Stimulated activated CD4-positive, alpha-beta T cell treated with anti-CD3 and anti-CD28 coated beads, TNF-alpha, amount 100 ng/mL, for 1 hour (primary cell): ENCODE measurements around the gene GFI1B.
"Not testable (repeated sequence)": the region's sequence is repeated elsewhere in the genome, so short reads cannot be mapped to it uniquely, and the experiment has no call there.

ENCODE experiments used
- DNase-seq, 3 donors: peaks; one replicate each; pipeline ENCODE4 v3.0.0-alpha.2; 2020; ENCODE audit warnings: low read depth in 3 of 3, low spot score in 1 of 3

The GFI1B gene

DNA sequence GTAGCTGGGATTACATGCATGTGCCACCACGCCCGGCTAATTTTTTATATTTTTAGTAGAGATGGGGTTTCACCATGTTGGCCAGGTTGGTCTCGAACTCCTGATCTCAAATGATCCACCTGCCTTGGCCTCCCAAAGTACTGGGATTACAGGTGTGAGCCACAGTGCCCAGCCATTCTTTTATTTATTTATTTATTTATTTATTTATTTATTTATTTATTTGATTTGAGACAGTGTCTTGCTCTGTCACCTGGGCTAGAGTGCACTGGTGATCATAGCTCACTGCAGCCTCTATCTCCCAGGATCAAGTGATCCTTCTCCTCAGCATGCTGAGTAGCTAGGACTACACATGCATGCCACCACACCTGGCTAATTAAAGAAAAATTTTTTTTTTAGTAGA, 10.6 kb upstream of the GFI1B start:
- not testable (repeated sequence) for DNase-seq

DNA sequence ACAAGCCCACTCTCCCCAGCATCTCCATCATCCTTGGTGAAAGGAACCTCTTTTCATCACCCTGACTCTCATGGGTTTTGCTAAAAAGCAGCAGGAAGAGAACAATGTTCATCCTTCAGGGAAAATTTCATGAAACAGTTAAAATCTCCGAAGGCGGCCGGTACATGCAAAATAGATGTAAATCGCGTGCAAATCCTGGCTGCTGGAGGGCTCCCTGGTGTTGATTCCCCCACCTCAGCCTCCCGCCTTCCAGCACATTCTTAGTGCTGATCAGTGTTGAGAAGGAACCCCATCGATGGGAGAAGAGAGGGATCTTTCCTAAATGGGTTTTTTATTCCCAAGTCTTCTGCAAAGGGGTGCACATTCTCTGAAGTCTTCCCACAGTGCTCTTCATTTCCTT, 8.7 kb upstream of the GFI1B start:
- no peak for DNase-seq

DNA sequence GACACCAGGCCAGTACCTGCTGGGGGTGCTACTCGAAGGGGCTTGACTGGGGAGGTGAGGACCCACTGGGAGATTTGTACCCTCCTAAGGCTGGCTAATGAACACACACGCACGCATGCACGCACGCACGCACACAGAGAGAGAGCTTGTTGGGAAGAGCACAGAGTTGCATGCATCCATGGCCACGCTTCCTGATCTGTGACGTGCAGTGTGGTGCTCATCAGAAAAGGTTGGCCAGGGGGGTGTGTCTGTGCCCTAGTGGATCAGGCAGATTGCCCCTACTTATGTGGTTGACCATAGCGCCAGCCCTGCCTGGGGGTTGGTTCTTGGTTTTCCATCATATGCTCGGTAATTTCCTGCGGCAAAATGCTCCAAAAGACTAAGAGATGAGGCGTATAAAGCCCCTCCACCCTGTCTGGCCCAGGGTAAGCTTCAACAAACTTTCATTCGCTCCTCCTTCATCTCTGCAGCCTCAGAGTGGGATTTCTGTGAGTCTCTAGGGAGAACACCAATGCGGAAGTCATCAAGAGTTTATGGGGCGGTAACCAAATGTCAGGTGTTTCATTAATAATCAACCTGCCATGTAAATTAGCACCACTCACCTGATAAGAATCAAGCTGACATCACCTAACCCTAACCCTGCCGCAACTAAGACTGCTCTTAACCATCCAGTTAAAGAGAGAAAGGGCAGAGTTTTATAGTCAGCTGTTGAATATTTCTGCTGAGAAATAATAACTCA, 8.0 kb upstream of the GFI1B start:
- no peak for DNase-seq

DNA sequence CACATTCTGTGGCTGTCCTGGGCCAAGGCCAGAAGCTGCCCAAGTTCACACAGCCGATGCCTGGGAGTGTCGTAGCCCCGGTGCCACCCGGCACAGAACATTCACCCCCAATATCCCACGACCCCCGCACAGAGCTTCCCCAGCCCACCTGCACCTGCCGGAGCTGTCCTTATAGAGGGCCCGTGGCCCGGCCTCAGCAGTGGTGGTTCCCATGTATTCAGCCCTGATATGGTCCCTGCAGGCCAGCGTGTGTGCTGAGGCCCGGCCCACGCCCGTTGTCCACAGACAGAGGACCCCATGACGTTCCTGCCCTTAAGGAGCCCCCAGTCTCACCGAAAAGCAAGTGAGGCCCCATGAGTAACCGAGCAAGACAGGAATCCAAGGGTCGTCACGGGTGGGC, 5.3 kb upstream of the GFI1B start:
- DNase-seq, result no peak

DNA sequence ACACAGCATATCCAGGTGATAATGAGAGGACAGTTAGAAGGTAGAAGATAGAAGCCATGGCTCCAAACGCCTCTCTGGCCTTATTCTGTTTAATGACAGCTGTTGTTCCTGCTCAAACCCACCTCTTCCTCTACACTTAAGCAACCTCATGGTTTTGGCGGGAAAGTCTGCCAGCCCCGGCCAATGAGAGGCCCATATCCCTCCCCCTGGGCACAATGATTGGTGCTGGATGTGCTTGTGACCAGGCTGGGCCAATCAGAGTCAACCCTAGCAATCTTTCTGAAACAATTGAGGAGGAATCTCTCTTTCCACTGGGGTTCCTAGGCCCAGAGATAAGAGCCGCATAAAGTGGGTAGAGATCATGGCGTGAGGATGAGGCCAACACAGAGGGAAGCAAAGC, 4.8 kb upstream of the GFI1B start:
- DNase-seq, result no peak

DNA sequence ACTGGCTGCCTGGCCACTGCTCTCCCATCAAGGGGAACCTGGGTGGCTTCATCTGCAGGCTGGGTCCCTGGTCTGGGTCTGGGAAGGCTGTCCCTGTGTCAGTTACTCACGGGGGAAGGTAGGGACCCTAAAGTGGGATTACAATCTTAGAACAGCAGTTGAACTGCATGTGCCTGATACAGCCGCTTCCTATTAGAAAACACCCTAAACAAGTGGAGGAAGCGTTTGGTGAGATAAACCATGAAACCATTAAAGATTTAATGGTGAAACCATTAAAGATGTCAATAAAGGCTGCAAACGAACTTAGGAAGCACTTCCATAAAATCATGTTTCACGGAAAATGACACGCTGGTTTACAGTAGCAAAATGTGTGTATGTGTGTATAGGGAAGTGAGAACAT, 2.5 kb upstream of the GFI1B start:
- DNase-seq, result no peak

- DNase-seq, result no peak
Observed at GRCh38 chr9:132976571-132976970, 1.9 kb upstream of the GFI1B start.

GRCh38 chr9:132978112-132978450, 413 bp upstream of the GFI1B start:
- no peak for DNase-seq

DNA sequence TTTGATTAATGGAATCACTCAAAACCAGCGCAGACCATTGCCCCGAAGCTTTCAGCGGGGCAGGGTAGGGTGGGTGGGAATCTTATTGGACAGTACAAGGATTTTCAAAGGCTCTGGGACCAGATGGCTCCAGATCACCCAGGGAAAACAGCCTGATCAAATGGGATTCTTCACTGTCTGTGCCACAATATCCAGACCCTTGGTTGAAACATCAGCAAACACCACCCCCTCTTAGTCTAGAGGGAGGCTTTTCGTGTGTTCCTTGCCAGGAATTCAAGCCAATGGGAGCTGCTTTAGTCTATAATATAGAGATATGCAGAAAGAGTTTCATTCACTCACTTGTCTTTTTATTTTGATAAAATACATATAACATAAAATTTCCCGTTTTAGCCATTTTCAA, 1.7 kb downstream of the GFI1B start:
- DNase-seq, result no peak

DNA sequence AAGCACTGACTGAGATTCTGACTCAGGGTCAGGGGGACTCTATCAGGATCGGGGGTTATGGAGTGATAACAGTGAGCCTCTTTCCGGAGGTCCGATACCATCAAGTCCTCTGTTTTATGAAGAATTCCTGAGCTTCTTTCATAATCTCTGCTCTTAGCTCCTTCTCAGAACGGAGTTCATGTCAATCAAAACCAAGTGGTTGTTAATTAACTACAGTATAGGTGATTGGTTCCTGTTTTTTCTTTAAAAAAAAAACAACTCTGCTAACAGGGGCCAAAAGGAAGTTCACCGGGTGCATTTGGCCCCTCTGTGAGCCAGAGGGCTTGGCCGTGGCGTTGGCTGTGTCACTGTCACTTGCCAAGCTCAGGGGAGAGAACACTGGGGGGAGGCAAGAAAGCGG, 4.0 kb downstream of the GFI1B start:
- DNase-seq, result no peak

DNA sequence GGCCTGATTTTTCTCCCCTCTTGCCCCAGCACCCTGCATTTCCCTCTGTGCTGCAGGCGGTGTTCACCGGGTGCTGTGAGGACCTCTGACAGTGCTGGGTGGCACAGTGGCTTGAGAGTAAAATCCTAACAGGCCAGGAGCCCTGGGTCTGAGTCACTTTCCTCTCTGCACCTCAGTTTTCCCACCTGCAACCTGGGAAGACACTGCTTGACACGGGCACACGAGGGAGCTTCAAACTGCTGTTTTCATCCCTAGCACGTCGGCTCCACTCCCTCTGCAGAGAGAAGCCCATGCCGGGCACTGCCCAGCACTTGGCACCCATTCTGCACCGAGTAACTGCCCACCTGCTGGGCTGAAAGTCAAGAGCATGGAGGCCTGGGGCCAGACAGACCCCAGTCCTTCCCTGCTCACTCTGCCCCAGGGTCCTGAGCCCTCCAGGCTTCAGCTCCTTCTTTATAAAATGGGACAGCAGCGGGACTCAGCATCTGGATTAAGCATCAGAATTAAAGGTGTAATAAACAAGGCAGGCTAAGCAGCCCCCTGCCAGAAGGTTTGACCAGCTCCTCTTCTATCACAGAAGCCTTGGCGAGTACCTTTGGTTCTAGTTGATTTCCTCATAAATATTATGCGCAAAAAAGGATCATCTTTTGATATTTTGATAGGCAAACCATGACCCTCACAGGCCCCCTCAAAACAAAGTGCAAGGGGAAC, 5.2 kb downstream of the GFI1B start:
- DNase-seq, result no peak

DNA sequence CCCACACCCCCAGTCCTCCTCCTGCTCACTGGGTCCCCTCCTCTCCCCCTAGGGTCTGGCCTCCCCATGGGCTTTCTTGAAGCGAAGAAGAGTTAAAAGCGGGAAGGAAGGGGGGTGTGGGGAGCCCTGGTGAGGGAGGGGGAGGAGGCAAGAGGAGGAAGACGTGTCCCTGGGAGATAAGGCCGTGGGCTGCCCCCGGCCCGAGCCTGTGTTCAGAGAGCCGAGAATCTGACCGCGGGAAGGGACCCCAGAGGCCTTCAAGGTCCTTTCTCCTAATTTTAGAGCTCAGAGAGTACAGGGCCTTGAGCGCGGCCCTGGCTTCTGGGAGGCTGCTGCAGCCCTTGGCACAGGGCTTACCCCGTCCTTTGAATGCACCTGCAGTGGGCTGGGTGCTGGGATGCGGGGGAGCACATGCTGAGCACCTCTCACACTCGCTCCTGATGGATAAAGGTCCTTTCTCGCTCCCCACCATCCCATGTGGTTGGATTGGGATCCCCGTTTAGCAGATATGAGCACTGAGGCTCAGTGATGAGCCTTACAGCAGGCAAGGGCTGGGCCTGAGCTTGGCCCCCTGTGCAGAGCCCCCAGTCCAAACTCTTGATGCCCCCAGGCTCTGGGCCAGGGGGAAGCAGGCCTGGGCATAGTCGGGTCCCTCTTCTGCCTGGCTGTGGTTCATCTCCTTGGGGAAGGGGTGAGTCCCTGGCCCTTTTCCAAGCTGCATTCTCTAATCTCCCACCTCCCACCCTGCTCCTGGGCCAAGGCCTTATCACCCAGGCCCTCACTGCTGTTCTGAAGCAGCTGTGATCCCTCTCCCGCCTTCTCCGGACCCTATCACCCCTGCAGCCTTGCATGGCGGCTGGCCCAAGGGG, 5.9 kb downstream of the GFI1B start:
- no peak for DNase-seq

DNA sequence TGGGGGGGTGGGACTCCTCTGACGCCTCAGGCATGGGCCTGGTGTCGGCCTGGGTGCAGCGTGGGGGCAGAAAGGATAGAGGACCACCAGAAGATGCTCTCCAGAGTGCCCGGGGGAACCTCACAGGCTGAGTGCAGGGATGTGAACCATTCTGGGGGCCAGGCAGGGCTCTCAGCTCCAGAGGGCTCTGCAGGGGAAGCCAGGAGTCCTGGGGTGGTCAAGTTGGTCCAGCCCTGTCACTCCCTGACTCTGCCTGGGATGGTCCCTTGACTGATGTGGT, 6.5 kb downstream of the GFI1B start:
- no peak for DNase-seq

GRCh38 chr9:132985489-132985888, 7.0 kb downstream of the GFI1B start:
- DNase-seq, result no peak

GRCh38 chr9:132986114-132986513, 7.6 kb downstream of the GFI1B start:
- no peak for DNase-seq

DNA sequence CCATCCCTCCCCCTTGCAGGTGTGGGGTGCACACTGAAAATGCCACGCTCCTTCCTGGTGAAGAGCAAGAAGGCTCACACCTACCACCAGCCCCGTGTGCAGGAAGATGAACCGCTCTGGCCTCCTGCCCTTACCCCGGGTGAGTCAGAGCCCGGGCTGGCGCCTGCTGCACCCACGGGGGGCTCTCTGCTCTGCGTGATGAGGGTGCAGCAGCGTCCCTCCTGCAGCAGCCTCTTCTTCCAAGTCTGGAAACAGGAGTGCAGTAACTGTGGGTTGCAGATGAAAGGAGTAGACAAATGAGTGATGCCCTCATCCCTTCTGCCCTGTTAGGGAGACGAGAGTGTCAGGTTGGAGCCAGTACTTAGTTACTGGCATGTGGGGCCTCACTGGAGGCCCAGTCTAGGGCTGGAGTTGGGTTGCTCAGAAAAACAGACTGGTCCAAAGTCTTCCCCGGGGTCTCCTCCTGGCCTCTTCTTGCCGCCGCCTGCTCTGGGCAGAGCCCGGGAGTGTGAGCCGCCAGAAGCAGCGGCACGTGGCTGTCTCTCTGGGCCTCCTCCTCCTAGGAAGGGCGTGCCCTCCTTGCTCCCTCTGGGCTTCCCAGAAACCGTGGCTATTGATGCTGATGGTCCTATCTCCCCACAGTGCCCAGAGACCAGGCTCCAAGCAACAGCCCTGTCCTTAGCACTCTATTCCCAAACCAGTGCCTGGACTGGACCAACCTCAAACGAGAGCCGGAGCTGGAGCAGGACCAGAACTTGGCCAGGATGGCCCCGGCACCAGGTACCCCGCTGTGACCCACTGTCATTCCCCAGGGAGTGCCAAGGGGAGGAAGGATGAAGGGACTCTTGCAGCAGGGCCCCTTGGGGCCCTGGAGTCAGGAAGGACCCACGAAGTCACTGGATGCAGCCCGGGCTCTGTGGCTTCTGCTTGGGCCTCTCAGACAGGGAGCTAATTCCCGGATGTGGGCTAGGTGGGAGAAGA, 8.4 kb downstream of the GFI1B start:
- DNase-seq, result no peak

DNA sequence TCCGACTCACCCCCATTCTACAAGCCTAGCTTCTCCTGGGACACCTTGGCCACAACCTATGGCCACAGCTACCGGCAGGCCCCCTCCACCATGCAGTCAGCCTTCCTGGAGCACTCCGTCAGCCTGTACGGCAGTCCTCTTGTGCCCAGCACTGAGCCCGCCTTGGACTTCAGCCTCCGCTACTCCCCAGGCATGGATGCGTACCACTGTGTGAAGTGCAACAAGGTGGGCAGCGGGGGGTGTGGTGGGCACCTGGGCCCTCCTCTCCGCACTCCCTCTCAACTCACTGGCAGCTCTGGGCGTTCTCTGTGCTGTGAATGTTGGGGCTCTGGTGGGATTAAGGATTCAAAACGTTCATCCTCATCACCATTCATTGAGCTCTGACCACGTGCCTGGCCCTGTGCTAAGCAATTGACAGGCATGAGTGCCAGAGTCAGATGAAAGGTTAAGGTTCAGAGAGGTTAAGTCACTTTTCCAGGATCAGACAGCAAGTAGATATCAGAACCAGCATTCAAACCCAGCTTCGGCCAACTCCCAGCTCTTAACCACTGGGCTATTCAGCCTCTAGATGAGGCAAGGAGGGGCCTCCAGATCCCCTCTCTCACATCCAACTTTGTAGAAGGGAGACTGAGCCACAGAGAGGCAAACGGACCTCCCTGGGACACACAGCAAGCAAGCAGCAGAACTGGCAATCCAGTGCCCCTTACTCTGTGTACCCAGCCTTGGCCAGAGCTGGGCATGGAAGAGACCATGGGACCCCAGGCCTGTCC, 9.9 kb downstream of the GFI1B start:
- DNase-seq, result no peak

DNA sequence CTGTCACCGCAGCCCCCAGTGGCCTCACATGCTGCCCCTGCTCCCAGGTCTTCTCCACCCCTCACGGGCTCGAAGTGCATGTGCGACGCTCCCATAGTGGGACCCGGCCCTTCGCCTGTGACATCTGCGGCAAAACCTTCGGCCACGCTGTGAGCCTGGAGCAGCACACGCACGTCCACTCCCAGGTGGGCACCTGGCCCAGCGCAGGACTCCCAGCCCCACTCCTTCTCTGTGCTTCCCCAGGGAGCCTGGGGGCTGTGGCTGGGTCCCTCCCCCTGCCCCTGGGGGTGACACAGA, 10.5 kb downstream of the GFI1B start:
- DNase-seq, result no peak

GRCh38 chr9:132989414-132989996, 11.0 kb downstream of the GFI1B start:
- no peak for DNase-seq

GRCh38 chr9:132989998-132990557, 11.6 kb downstream of the GFI1B start:
- not testable (repeated sequence) for DNase-seq
